Esophagus mucosa (tissue), 1 donor: ENCODE data around the gene RASL10B. TPM values are rescaled to one million over a fixed set of nuclear protein-coding genes. Genes with fewer than 3 reads are reported as not detected.
"Not testable (repeated sequence)": the region's sequence is repeated elsewhere in the genome, so short reads cannot be mapped to it uniquely, and the experiment has no call there.

ENCODE experiments used
- ATAC-seq: fragments of 200-7000 bp; cut with Tn5 transposase; one replicate; pipeline ENCODE4 v1.9.1; 2020
- total RNA-seq: library from RNA; stranded (reverse); gene quantifications from one replicate; pipeline ENCODE4 v1.2.4, GENCODE V29; 2023
- donor health status: DM: yes; HTN: yes; CAD: no.

Gene RASL10B
- total RNA-seq, result 0.32 TPM

GRCh38 chr17:35731239-35731916 lies at the start of gene RASL10B:
Gene RASL10B, plus strand, starts transcription at chr17:35731639. Its CDS starts 3,546 bp downstream, at chr17:35735185.
- ATAC-seq, result peak; percentile 34

- no peak for ATAC-seq
Observed at GRCh38 chr17:35683591-35683990, 47.8 kb upstream of the RASL10B start.

- ATAC-seq, result no peak
Observed at GRCh38 chr17:35684055-35684802, 47.2 kb upstream of the RASL10B start.

GRCh38 chr17:35692512-35693210 lies 38.8 kb upstream of the RASL10B start:
- no peak for ATAC-seq

GRCh38 chr17:35693662-35694061 lies 37.8 kb upstream of the RASL10B start:
- no peak for ATAC-seq

- ATAC-seq, result no peak
Observed at GRCh38 chr17:35694906-35695305, 36.5 kb upstream of the RASL10B start.

GRCh38 chr17:35695613-35696012 lies 35.8 kb upstream of the RASL10B start:
- no peak for ATAC-seq

- no peak for ATAC-seq
Observed at GRCh38 chr17:35698800-35699199, 32.6 kb upstream of the RASL10B start.

GRCh38 chr17:35700150-35700549 lies 31.3 kb upstream of the RASL10B start:
- ATAC-seq, result no peak

- ATAC-seq, result no peak
Observed at GRCh38 chr17:35701491-35701890, 29.9 kb upstream of the RASL10B start.

GRCh38 chr17:35703308-35703707 lies 28.1 kb upstream of the RASL10B start:
- ATAC-seq, result not testable (repeated sequence)

GRCh38 chr17:35705230-35705629 lies 26.2 kb upstream of the RASL10B start:
- no peak for ATAC-seq

- no peak for ATAC-seq
Observed at GRCh38 chr17:35705705-35706104, 25.7 kb upstream of the RASL10B start.

- ATAC-seq, result no peak
Observed at GRCh38 chr17:35708149-35708548, 23.3 kb upstream of the RASL10B start.

- ATAC-seq, result no peak
Observed at GRCh38 chr17:35708951-35709350, 22.5 kb upstream of the RASL10B start.

GRCh38 chr17:35709874-35710273 lies 21.6 kb upstream of the RASL10B start:
- ATAC-seq, result no peak

GRCh38 chr17:35710950-35711349 lies 20.5 kb upstream of the RASL10B start:
- no peak for ATAC-seq

- no peak for ATAC-seq
Observed at GRCh38 chr17:35713069-35713728, 18.2 kb upstream of the RASL10B start.

GRCh38 chr17:35714988-35715387 lies 16.5 kb upstream of the RASL10B start:
- ATAC-seq, result no peak

GRCh38 chr17:35715416-35715815 lies 16.0 kb upstream of the RASL10B start:
- ATAC-seq, result no peak

GRCh38 chr17:35716173-35716572 lies 15.3 kb upstream of the RASL10B start:
- no peak for ATAC-seq

GRCh38 chr17:35716897-35717465 lies 14.5 kb upstream of the RASL10B start:
- ATAC-seq, result no peak

GRCh38 chr17:35717475-35717874 lies 14.0 kb upstream of the RASL10B start:
- ATAC-seq, result no peak
